Sigmoid colon (tissue), 7 donors: ENCODE data around the gene MEGF8. TPM values are rescaled to one million over a fixed set of nuclear protein-coding genes. Genes with fewer than 3 reads are reported as not detected.

Experiments used
- DNase-seq: peaks from one replicate; pipeline ENCODE4 v3.0.0-alpha.2; 2019
- H3K27ac ChIP-seq, 4 donors: fragments of 200-600 bp; sonication (generic); one replicate each; pipeline ENCODE4 v1.5.1; 2016 to 2019; ENCODE audit warnings: mild to moderate bottlenecking in 1 of 4
- H3K27me3 ChIP-seq, 3 donors: fragments of 200-600 bp; sonication (generic); one replicate each; pipeline ENCODE4 v1.5.1; 2019; ENCODE audit warnings: mild to moderate bottlenecking in 1 of 3
- H3K36me3 ChIP-seq, 4 donors: fragments of 200-600 bp; sonication (generic); one replicate each; pipeline ENCODE4 v1.5.1; 2016 to 2019
- H3K4me1 ChIP-seq, 4 donors: fragments of 200-600 bp; sonication (generic); one replicate each; pipeline ENCODE4 v1.5.1; 2017 to 2019
- H3K4me3 ChIP-seq, 4 donors: fragments of 200-600 bp; sonication (generic); one replicate each; pipeline ENCODE4 v1.5.1; 2017 to 2019; ENCODE audit warnings: mild to moderate bottlenecking in 2 of 4, moderate library complexity in 1 of 4
- H3K9me3 ChIP-seq, 4 donors: fragments of 200-600 bp in 3 of 4; sonication (generic) in 3 of 4; one replicate each; pipeline versions ENCODE4 v1.5.1 to v1.6.1; 2013 to 2019
- EP300 ChIP-seq, 4 donors: sonication (generic); formaldehyde crosslinking; IDR thresholded peaks; one replicate each; pipeline ENCODE4 v1.6.1; 2017; ENCODE audit warnings: antibody characterized with exemption in 4 of 4
- POLR2A ChIP-seq, 2 donors: fragments of 450-650 bp; IDR thresholded peaks; one replicate each; pipeline ENCODE4 v1.6.1; 2016; ENCODE audit warnings: antibody characterized with exemption in 2 of 2, mild to moderate bottlenecking in 2 of 2, moderate library complexity in 2 of 2
- POLR2AphosphoS5 ChIP-seq, 4 donors: sonication (generic); formaldehyde crosslinking; IDR thresholded peaks; one replicate each; pipeline ENCODE4 v1.6.1; 2017; ENCODE audit warnings: antibody characterized with exemption in 4 of 4
- WGBS, 2 donors: extraction: QIAGEN DNeasy Blood & Tissue Kit; methylation state at CpG; one replicate each; pipeline ENCODE4 v1.1.7; 2013; 5-methylcytosine and 5-hydroxymethylcytosine counted together
- intact Hi-C: fragments of 100-400 bp; cut with DNase I; formaldehyde crosslinking; loops from one replicate; pipeline ENCODE4 v1.15.1; 2023
- polyA plus RNA-seq, 3 donors: library from polyadenylated mRNA; stranded (reverse); fragments of 200-250 nt; gene quantifications; one replicate each; pipeline ENCODE4 v1.2.3, GENCODE V29; 2013
- total RNA-seq, 4 donors: library from RNA; depleted of rRNA; stranded (reverse); fragments of >200 nt; gene quantifications; one replicate each; pipeline ENCODE4 v1.1.0, GENCODE V29; 2016
- TF ChIP-seq, protein P1 (sequence below), 4 experiments: fragments of 450-650 bp in 3 of 4; fragments of 200-600 bp in 1 of 4; IDR thresholded peaks; one replicate each; pipeline ENCODE4 v1.5.1; 2016 to 2019; ENCODE audit warnings: antibody characterized with exemption in 4 of 4, mild to moderate bottlenecking in 3 of 4, moderate library complexity in 2 of 4
- donor health status: healthy with polysubstance abuse.
- donor health status: Bipolar disorder and iron deficiency.
- donor health status: healthy.

Gene MEGF8
- total and polyA plus RNA-seq, 7 donors, result 1.8 to 21.6 (median 5.9) TPM

DNA sequence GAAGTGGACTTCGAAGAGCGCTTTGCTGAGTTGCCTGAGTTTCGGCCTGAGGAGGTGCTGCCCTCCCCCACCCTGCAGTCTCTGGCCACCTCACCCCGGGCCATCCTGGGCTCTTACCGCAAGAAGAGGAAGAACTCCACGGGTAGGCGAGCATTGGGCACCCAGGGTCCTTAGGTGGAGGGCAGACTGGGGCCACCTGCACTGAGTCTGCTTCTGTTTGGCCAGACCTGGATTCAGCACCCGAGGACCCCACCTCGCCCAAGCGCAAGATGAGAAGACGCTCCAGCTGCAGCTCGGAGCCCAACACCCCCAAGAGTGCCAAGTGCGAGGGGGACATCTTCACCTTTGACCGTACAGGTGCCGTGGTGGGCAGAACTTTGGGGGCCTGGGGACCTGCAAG is 31.5 kb upstream of the MEGF8 start:
- TF ChIP-seq POLR2A (IDR thresholded peaks at IDR 0.05) (no peak), EP300 (IDR thresholded peaks at IDR 0.05) (no peak), POLR2AphosphoS5 (IDR thresholded peaks at IDR 0.05) (no peak)
- TF ChIP-seq, protein P1, sequence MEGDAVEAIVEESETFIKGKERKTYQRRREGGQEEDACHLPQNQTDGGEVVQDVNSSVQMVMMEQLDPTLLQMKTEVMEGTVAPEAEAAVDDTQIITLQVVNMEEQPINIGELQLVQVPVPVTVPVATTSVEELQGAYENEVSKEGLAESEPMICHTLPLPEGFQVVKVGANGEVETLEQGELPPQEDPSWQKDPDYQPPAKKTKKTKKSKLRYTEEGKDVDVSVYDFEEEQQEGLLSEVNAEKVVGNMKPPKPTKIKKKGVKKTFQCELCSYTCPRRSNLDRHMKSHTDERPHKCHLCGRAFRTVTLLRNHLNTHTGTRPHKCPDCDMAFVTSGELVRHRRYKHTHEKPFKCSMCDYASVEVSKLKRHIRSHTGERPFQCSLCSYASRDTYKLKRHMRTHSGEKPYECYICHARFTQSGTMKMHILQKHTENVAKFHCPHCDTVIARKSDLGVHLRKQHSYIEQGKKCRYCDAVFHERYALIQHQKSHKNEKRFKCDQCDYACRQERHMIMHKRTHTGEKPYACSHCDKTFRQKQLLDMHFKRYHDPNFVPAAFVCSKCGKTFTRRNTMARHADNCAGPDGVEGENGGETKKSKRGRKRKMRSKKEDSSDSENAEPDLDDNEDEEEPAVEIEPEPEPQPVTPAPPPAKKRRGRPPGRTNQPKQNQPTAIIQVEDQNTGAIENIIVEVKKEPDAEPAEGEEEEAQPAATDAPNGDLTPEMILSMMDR (IDR thresholded peaks at IDR 0.05), result no peak
- H3K27me3 ChIP-seq, result no peaks in the 10 kb centered on the region
- H3K4me1 ChIP-seq, result peaks cover 0 to 3% (median 0%) of the 10 kb centered on the region in 4 donors
- WGBS, 2 donors, result 92 to 96% methylated on average over 15 of the region's 15 CpGs
- no peak overlapping the region for H3K27ac ChIP-seq
- no peak overlapping the region for H3K4me3 ChIP-seq
- DNase-seq, result no peak
- no peaks in the 10 kb centered on the region for H3K9me3 ChIP-seq
- intact Hi-C loops, result loop anchor here (10.0 kb wide), 1 partner anchor 159 kb away; the partner anchor contains the start of gene POU2F2
- peaks cover 26 to 69% (median 54%) of the 10 kb centered on the region in 4 donors for H3K36me3 ChIP-seq

DNA sequence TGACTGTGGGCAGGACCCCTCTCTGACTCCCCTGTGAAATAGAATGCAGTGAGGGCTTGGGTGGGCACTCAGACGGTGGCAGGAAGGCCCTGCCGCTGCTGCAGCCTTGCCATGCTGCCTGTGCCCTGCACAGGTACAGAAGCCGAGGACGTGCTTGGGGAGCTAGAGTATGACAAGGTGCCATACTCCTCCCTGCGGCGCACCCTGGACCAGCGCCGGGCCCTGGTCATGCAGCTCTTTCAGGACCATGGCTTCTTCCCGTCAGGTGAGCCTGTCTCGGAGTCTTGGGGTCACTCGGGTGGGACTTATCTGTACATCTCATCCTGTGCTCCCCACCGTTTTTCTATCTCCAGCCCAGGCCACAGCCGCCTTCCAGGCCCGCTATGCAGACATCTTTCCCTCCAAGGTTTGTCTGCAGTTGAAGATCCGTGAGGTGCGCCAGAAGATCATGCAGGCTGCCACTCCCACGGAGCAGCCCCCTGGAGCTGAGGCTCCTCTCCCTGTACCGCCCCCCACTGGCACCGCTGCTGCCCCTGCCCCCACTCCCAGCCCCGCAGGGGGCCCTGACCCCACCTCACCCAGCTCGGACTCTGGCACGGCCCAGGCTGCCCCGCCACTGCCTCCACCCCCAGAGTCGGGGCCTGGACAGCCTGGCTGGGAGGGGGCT is 30.8 kb upstream of the MEGF8 start:
- Histone ChIP-seq H3K27me3 (no peaks in the 10 kb centered on the region), H3K27ac (no peak overlapping the region), H3K9me3 (no peaks in the 10 kb centered on the region), H3K36me3 (peaks cover 24 to 62% (median 47%) of the 10 kb centered on the region in 4 donors), H3K4me1 (peaks cover 0 to 3% (median 0%) of the 10 kb centered on the region in 4 donors), H3K4me3 (no peak overlapping the region)
- intact Hi-C loops, result loop anchor here (10.0 kb wide), 1 partner anchor 160 kb away; the partner anchor contains the start of gene POU2F2
- WGBS, 2 donors, result 87% methylated on average over 24 of the region's 24 CpGs
- TF ChIP-seq POLR2AphosphoS5 (IDR thresholded peaks at IDR 0.05) (no peak), EP300 (IDR thresholded peaks at IDR 0.05) (no peak), POLR2A (IDR thresholded peaks at IDR 0.05) (no peak)
- no peak for DNase-seq

DNA sequence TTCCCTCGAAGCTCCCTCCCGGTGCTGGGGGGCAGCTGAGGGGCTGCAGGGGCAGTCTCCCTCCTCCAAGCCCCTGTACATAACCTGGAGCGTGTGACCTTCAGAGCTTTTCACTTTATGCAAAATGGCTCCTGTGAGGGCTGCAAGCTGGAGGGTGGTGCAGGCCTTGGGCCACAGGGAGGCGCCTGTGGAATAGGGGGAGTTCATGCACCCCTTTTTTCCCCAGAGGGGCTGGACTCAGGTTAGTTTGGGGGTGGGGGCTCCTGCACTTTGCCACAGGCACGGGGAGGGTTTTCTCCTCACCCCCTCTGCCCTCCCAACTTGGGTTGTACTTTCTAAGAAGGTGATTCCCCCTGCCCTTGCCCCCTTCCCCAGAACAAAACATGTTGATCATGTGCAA is 30.1 kb upstream of the MEGF8 start:
- DNase-seq, result no peak
- H3K4me3 ChIP-seq, result no peak overlapping the region
- H3K27ac ChIP-seq, result no peak overlapping the region
- H3K4me1 ChIP-seq, result peaks cover 0 to 3% (median 0%) of the 10 kb centered on the region in 4 donors
- H3K9me3 ChIP-seq, result no peaks in the 10 kb centered on the region
- TF ChIP-seq, protein P1 (IDR thresholded peaks at IDR 0.05), result no peak
- no peak for TF ChIP-seq POLR2AphosphoS5 (IDR thresholded peaks at IDR 0.05)
- TF ChIP-seq EP300 (IDR thresholded peaks at IDR 0.05), result no peak
- TF ChIP-seq POLR2A (IDR thresholded peaks at IDR 0.05), result no peak
- intact Hi-C loops, result loop anchor here (10.0 kb wide), 1 partner anchor 161 kb away; the partner anchor contains the start of gene POU2F2
- WGBS, 2 donors, result 74 to 76% methylated on average over 5 of the region's 5 CpGs
- peaks cover 20 to 55% (median 40%) of the 10 kb centered on the region in 4 donors for H3K36me3 ChIP-seq
- no peaks in the 10 kb centered on the region for H3K27me3 ChIP-seq

DNA sequence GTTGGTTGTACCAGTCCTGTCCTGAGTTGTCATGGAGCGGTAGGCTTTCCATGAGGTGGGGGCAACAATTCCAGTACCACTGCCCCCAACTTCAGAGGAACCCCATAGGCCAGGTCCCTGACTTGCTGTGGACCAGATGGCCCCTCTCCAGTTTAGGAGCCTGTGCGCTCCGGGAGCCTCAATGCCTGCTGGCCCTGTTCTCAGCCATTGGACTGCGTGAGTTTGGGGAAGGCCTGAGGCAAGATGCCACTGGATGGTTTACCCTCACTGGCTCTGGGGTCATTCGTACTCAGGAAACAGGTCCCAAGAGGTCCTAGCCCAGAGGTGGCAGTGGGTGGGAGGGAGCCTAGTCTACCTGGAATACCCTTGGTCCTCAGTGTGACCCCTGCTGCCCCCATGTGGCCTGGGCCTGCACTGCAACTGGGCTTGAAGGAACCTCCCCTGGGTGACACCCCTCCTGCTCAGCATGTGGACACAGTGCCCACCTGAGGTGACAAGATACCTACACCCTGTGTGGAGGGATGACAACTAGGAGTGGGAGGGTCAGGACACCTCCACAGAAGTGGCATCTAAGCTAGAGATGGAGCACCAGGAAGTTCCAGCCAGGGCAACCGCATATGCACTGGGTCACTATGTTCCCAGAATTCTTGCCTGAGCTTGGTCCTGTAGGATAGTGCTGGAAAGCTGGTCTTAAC is 29.5 kb upstream of the MEGF8 start:
- Histone ChIP-seq H3K27me3 (no peaks in the 10 kb centered on the region), H3K27ac (no peak overlapping the region), H3K9me3 (no peaks in the 10 kb centered on the region), H3K36me3 (peaks cover 19 to 49% (median 34%) of the 10 kb centered on the region in 4 donors), H3K4me1 (peaks cover 0 to 3% (median 0%) of the 10 kb centered on the region in 4 donors), H3K4me3 (no peak overlapping the region)
- intact Hi-C loops, result loop anchor here (2.0 to 10.0 kb wide), 2 partner anchors 49 to 161 kb away; partner anchors contain the start of gene POU2F2
- peak; percentile 89 for DNase-seq
- no peak for TF ChIP-seq POLR2A (IDR thresholded peaks at IDR 0.05)
- TF ChIP-seq, protein P1 (IDR thresholded peaks at IDR 0.05), result peak; percentile 91 to 97 (median 94)
- TF ChIP-seq EP300 (IDR thresholded peaks at IDR 0.05), result no peak
- peak in 3 of 4 donors; percentile 20 to 35 (median 24) for TF ChIP-seq POLR2AphosphoS5 (IDR thresholded peaks at IDR 0.05)
- 80 to 81% methylated on average over 6 of the region's 6 CpGs for WGBS, 2 donors

DNA sequence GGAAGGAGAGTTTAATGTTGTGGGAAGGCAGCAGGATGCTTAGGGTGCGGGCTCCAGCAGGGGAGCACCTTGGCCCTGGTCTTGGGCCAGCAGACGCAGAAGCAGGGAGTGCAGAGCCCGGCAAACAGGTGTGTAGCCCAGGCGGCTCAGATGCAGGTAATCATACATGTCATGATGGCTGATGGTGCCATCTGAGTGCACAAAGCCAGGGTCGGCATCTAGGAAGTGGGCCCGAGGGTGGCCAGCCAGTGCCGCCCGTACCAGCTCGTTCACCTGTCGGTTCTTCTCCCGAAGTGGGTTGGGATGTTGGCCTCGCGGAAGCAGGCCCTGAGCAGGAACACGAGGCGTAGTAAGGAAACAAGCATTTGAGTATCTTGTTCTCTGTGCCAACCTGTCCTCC is 28.4 kb upstream of the MEGF8 start:
- Histone ChIP-seq H3K36me3 (peaks cover 19 to 38% (median 28%) of the 10 kb centered on the region in 4 donors), H3K9me3 (no peaks in the 10 kb centered on the region), H3K27me3 (no peaks in the 10 kb centered on the region), H3K4me1 (peaks cover 0 to 9% (median 6%) of the 10 kb centered on the region in 4 donors), H3K27ac (no peak overlapping the region), H3K4me3 (no peak overlapping the region)
- TF ChIP-seq EP300 (IDR thresholded peaks at IDR 0.05) (no peak), POLR2A (IDR thresholded peaks at IDR 0.05) (no peak), POLR2AphosphoS5 (IDR thresholded peaks at IDR 0.05) (peak in 1 of 4 donors; percentile 15)
- WGBS, 2 donors, result 92 to 94% methylated on average over 15 of the region's 15 CpGs
- intact Hi-C loops, result loop anchor here (2.0 to 10.0 kb wide), 2 partner anchors 50 to 162 kb away; partner anchors contain the start of gene POU2F2
- no peak for DNase-seq
